HG03520 (cell line): ENCODE measurements around the gene MFSD6L.

Experiments used
- ATAC-seq: cut with Tn5 transposase; IDR thresholded peaks from one replicate; pipeline ENCODE4 v1.9.1; 2021; ENCODE audit warnings: mild to moderate bottlenecking, moderate library complexity; ENCODE audit not compliant: unreplicated experiment

MFSD6L gene

GRCh38 chr17:8747742-8748141 lies 51.4 kb downstream of the MFSD6L start:
- no peak for ATAC-seq
